Jurkat, Clone E6-1 (cell line): ENCODE data around the gene ELAC1. TPM values are rescaled to one million over a fixed set of nuclear protein-coding genes. Genes with fewer than 3 reads are reported as not detected.
"Not testable (repeated sequence)": the region's sequence is repeated elsewhere in the genome, so short reads cannot be mapped to it uniquely, and the experiment has no call there.

Source experiments
- DNase-seq: peaks from one replicate; pipeline ENCODE4 v3.0.0-alpha.2; 2011; ENCODE audit warnings: low read depth, low spot score
- H3K4me3 ChIP-seq: 2 replicates; pipeline ENCODE4 v1.5.1; 2011; ENCODE audit warnings: mild to moderate bottlenecking, low read length, control low read depth, moderate library complexity
- polyA plus RNA-seq: library from polyadenylated mRNA; unstranded; fragments of >200 nt; gene quantifications from one replicate; pipeline ENCODE4 v1.2.1, GENCODE V29; 2012; ENCODE audit warnings: missing spikeins; ENCODE audit not compliant: insufficient read length, insufficient read depth

Gene ELAC1, protein sequence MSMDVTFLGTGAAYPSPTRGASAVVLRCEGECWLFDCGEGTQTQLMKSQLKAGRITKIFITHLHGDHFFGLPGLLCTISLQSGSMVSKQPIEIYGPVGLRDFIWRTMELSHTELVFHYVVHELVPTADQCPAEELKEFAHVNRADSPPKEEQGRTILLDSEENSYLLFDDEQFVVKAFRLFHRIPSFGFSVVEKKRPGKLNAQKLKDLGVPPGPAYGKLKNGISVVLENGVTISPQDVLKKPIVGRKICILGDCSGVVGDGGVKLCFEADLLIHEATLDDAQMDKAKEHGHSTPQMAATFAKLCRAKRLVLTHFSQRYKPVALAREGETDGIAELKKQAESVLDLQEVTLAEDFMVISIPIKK
- polyA plus RNA-seq, result 8.9 TPM

GRCh38 chr18:50967714-50968661, at the start of gene ELAC1:
TSS of gene ELAC1 (plus strand) at chr18:50968040. CDS start at chr18:50974405, 6,365 bp downstream.
- H3K4me3 ChIP-seq, result peak within 1 kb of the TSS; percentile 82
- DNase-seq, result peak; percentile 39

DNA sequence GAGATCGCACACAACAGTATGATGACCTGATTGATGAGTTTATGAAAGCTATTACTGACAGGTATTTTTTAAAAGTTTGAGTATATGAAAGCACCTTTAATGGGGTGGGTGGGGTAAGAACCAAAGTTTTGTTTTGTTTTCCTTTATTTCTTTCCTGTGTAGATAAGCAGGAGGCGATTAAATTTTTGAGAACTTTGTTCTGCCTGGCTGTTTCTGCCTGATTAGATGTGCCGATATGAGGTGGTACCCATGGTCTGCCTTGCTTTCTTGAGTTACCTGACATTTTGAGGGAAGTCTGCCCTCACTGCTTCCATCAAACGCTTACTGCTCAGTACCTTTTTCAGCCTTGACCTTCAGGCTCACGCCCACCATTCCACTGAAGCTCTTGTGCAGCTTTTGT, 49.7 kb upstream of the ELAC1 start:
- DNase-seq, result no peak
- H3K4me3 ChIP-seq, result no peak overlapping the region

- H3K4me3 ChIP-seq, result no peak overlapping the region
- no peak for DNase-seq
These were observed 43.5 kb upstream of the ELAC1 start for GRCh38 chr18:50924372-50924771.

- no peak for DNase-seq
- H3K4me3 ChIP-seq, result no peak overlapping the region
These were observed 41.3 kb upstream of the ELAC1 start for GRCh38 chr18:50926521-50926920.

DNA sequence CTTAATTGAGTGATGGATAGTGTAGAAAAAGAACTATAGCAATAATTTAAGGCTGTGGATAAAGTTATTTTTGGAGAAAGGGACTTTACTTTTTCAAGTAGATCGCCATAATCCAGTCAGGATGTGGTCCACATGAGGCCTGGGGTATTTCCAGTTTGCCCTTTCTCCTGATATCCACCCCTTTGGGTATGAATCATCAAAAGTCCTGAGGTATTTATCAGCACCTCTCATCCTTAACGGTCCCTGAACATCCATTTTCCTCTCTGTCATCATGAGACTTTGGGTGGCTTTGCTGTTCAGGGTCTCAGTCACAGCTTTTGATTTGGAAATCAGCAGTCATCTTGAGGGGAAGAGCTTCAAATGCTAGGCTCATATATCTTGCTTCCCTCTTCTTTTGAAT, 39.3 kb upstream of the ELAC1 start:
- no peak for DNase-seq
- no peak overlapping the region for H3K4me3 ChIP-seq

GRCh38 chr18:50933684-50934083, 34.2 kb upstream of the ELAC1 start:
- H3K4me3 ChIP-seq, result no peak overlapping the region
- no peak for DNase-seq

DNA sequence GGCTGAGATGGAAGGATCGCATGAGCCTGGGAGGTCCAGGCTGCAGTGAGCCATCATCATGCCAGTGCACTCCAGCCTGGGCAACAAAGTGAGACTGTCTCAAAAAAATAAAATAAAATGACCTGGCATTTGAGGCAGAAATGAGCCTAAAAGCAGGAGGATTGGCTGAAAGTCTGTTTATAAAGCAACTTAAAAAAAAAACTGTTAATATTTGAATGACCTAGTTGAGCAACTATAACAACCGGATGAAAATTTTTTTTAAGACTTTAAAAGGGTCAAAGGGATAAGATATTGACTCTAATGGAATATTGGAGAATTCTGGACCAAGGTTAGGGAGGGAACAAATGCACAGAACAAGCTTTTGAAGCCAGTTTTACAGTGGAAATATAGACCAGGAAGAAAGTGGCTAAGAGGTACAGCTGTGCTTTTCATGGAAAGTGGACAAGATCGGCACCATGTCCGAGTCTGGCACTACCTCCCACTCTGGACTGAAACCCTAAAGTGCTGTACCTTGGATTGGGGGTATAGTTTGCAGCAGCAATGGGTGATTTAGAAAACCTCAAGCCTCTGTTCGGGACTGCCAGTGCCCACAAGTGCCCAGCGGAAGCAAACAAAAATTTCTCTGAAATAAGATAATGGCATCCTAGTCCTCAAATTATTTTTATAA, 33.2 kb upstream of the ELAC1 start:
- DNase-seq, result no peak
- no peak overlapping the region for H3K4me3 ChIP-seq

- DNase-seq, result no peak
- H3K4me3 ChIP-seq, result no peak overlapping the region
These were observed 32.2 kb upstream of the ELAC1 start for GRCh38 chr18:50935493-50936191.

DNA sequence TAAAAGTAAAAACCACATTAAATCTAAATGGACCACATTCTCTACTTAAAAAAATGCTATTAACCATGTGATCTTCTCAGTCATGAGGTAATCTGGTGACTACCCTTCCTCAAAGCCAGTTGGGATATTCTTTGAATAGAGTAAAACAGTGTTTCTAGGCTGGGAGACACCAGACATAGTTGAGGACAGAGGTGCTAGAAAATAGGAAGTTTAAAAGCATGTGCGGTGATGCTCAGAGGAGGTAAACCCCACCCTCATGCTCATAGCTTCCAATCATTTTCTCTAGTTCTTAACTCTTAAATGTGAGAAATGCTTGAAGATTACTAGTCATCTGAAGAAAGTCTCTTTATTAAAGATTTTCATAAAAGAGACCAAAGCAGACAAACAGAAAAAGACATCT, 30.7 kb upstream of the ELAC1 start:
- H3K4me3 ChIP-seq, result no peak overlapping the region
- DNase-seq, result no peak

DNA sequence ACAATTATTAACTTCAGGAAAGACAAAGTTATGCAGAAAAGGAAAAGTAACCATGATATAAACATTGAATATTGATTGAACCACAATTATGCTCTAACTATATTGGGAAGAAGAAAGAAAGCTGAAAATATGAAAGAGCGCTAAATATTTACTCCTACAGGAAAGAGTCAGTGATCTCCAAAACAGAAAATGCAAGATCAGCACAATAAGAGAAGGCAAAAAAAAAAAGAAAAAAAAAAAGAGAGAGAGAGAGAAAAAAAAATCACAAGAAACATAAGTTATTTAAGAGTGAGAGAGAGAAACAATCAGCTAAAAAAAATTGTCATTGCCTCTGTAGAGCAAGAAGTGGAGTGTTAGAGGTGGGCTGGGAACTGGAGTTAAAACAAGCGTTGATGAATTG, 28.9 kb upstream of the ELAC1 start:
- no peak for DNase-seq
- H3K4me3 ChIP-seq, result no peak overlapping the region

DNA sequence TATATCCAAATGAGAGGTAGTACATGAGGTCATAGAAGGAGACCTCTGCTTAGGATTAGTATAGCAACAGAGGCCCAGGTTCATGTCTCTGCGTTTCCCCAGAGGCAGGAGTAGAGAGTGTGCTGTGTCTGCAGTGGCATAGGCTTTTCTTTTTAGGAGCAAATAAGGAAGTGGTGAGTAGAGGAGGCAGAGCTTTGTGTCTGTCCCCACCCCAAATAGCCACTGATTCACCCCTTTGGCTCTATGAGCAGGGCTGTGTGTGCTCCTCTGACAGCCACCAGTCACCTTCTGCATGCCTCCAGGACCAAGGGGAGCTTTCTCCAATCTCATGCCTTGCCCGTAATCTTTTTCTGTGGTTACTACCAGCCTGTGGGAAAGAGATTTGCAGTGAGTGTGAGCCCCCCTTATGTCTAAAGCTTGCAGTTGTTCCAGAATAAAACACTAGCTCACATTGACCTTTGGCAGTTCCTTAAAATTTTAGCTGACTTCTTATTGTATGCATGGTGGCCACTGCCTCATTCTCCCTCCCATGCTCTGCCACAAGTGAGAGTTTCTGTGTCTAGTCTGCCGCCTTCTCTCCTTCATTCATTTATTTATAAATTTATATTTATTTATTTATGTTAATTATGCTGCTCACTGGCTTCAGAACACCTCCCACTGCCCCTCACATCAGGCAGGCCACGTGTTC, 23.5 kb upstream of the ELAC1 start:
- no peak for DNase-seq
- no peak overlapping the region for H3K4me3 ChIP-seq

GRCh38 chr18:50945918-50946317, 21.9 kb upstream of the ELAC1 start:
- not testable (repeated sequence) for H3K4me3 ChIP-seq, DNase-seq

GRCh38 chr18:50947899-50948298, 19.9 kb upstream of the ELAC1 start:
- no peak for DNase-seq
- H3K4me3 ChIP-seq, result no peak overlapping the region

DNA sequence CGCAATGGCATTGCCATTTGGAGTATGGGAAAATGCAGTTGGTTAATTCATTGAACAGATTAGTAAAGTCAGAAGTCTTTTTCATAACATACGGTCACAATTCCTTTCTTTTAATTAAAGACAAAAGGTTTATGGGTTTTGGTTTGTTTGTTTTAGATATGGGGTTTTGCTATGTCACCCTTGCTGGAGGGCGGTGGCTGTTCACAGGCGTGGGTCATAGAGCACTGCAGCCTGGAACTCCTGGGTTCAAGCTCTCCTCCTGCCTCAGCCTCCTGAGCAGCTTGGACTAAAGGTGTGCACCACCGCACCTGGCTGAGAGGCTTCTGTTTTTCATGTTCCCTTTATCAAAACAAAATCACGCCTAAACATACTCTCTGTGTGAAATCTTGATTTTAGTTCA, 18.7 kb upstream of the ELAC1 start:
- no peak overlapping the region for H3K4me3 ChIP-seq
- no peak for DNase-seq

GRCh38 chr18:50950626-50951025, 17.2 kb upstream of the ELAC1 start:
- no peak for DNase-seq
- H3K4me3 ChIP-seq, result no peak overlapping the region

- DNase-seq, result no peak
These were observed 14.0 kb upstream of the ELAC1 start for GRCh38 chr18:50953822-50954221.

GRCh38 chr18:50955253-50955652, 12.6 kb upstream of the ELAC1 start:
- H3K4me3 ChIP-seq, result no peak overlapping the region
- DNase-seq, result no peak

More at GRCh38 chr18:50953822-50954221, 14.0 kb upstream of the ELAC1 start:
- no peak overlapping the region for H3K4me3 ChIP-seq

- DNase-seq, result no peak
- H3K4me3 ChIP-seq, result no peak overlapping the region
These were observed 11.7 kb upstream of the ELAC1 start for GRCh38 chr18:50956116-50956515.
